ENCODE data around the gene CPNE8.
A peak's percentile ranks its signal among the peaks of the same experiment; 100 is the strongest.

CPNE8 gene

DNA sequence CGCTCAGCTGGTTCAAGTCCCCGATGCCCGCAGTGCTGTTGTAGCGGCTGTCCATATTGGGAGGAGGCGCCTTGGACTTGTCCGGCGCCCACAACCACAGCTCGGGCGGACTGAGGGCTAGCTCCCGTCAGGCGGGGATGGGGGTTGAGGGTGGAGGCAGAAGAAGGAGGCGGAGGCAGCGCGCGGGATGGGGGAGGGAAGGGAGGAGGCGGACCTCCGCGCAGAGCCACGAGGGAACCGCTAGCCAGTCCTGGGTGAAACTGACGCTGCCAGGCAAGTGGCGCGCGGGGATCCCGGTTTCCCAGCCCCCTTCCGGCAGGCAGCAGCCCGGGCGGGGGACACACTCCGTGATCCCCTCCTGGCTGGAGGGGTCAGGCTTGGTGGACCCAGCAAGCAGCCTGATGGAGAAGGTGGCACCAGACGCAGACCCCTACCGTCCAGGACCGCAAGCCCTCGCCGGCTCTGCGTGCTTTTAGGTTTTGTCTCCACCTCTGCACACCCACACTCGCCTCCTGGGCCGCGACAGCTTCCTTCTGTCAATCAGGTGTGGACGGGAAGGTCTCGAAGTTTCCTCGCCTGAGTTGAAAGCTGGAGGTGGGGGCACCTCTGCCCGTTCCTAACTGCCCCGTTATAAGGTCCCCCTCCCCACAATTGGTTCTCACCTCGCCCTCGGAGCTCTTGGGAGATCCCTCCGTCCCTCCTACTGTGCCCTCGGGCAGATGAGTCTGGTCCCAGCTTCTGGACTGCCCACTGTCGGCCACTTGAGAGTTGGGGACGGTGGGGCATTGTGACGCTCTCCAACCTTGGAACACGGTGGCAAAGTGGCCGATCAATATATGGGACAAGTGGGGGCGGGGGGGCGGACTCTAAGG, at the start of gene CPNE8:
Gene CPNE8 (minus strand): TSS at position 112 of the 872 bp plus-strand sequence. CDS start 57 bp downstream, at position 55.
- DNase-seq (ENCODE audit: low read depth) = peak; percentile 19

DNA sequence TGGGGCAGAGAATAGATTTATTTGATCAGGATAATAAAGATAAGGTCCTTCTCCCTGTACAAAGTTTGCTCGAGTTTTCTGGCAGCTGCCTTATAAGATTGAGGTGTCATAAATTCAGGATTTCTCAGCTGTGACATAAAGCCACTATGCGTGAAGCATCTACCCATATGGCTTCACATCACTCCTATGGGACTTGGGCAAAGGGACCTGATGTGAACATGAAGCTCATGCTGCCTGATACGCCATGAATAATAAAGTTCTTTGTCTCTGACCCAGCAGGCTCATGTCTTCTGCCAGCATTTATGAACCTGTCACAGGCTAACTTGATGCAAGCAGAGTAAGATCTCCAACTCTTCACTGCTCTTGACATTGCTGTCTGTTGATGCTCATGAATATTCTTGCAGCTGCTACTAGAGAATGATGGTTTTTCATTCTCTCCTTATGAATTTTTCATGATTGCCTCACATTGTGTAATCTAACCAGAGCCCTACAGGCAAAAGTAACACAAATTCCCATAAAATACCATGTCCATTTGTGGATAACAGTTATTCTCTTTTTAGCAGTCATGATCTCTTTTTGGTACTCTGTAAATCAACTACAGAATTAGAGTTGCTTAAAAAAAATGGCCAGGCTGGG, 49.0 kb upstream of the CPNE8 start:
- DNase-seq (ENCODE audit: low read depth) = no peak

DNA sequence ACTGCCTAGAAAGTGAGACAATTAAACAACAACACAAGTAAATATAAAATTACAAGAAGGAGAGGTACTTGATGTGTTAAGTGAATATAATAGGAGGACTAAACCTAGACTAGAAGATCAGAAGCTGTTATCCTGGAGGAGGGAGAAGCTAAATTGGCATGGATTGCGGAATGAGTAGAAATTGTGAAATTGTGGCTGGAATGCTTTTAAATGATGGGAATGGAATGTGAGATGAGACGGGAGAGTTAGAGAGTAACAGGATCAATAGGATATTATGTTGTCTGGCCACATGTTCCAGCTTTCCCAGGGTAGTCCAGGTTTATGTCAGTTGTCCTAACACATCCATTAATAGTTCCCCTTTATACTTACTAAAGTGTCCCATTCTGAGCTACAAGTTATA, 44.0 kb upstream of the CPNE8 start:
- DNase-seq (ENCODE audit: low read depth) = no peak

DNA sequence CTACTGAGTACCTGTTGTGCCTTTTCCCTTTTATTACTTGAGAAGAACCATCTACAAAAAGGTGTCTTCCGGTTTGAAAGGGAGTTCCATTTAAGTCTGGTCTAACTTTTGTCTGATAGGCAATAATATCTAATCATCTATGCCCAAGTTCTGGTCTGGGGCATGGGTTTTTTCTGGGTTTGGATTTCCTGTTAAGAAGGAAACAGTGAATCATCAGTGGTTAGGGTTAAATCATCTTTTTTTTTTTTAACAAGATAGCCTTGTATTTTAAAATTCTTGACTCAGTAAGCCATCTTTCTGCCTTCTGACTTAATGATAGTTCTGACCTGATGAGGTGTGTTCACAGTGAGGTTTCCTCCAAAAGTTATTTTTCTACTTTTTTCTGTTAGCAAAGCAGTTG, 29.3 kb upstream of the CPNE8 start:
- no peak for DNase-seq (ENCODE audit: low read depth)

DNA sequence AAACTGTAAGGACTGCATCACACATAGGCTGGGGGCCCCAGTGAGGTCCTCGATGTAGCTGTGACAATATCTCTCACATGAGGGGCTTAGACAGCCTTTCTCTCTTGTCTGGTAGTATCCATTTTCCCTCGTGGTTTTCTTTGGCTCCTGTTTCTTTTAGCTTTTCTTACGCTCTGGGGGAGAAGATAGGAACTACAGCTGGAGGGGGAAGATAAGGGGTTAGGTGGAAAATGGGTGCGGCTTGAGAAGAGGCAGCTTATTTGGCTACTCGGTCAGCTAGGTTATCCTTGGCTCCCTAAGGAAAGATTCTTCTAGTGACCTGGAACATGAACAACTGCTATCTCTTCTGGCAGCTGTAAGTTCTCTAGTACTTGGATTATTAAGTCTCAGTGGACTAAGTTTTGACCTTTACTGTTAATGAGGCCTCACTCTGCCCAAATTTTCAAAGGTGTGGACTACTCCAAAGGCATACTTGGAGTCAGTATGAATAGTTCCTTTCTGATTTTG, 28.7 kb upstream of the CPNE8 start:
- no peak for DNase-seq (ENCODE audit: low read depth)

DNA sequence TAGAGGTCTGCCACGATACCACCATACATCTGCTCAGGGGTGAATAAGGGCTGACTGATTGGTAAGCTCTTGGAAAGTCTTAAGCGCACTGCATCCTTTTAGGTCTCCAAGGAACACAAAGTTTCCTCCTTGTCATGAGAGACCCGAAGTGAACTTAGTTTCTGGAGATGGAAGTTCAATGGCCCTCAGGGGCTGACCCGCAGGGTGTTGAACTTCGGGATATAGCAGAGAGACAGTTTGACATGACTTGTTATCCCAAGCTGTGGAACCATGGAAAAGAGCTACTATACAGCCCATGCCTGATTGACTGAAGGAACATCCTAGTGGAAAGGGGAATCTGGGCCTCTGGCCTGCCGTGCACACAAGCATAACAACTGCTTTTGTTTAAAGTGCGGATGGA, 26.9 kb upstream of the CPNE8 start:
- DNase-seq (ENCODE audit: low read depth) = no peak

DNA sequence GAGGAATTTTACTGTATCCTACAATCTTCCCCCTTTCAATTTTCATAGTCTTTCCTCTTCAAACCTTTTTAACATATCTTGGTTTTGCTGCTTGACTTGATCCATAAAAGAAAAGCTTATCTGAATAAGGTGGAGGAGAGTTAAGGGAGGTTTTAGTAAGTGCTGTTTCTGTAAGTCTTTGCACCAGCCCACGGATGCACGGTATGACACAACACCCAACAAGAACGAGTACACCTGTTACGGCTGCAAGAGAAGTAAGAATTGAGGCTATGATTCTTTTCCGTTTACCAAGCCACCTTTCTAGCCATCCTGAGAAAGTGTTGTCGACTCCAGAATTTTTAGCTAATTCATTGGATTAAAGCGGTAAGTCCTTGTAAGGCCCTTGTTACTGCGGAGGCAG, 26.1 kb upstream of the CPNE8 start:
- no peak for DNase-seq (ENCODE audit: low read depth)

DNA sequence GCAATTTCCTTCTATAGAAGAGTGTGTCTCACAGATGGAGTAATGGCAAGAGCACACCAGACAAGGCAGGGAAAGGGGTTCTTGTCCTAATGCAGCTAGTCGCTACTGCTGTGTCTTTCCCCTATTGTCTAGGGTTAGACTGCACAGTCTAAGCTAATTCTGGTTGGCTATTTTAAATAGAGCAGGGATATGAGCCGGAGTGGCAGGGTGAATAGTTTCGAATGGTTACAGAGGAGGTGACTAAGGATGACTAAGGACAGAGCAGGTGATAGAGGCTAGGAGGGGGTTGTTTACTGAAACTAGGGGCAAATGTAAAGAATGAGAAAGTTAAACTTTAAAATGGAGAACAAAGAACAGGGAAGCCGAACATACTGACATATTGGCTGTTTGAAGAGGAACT, 25.6 kb upstream of the CPNE8 start:
- no peak for DNase-seq (ENCODE audit: low read depth)

DNA sequence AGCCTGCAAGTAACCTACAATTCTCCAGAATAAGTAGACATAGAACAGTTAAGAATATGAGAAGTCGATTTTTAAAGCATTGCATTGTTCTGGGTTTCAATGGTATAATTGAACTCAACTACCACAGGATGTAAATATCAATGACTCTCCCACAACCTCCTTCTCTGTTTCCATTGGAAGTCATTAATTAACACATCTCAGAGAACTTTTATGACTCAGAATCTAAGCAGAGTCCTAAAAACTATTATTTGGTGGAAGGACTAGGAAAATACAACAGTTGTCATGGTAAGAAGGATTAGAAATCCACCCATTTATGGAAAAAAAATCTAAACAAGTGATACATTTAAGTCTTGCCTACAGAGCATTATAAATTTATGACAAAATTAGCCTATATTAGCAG, 21.1 kb upstream of the CPNE8 start:
- no peak for DNase-seq (ENCODE audit: low read depth)

DNA sequence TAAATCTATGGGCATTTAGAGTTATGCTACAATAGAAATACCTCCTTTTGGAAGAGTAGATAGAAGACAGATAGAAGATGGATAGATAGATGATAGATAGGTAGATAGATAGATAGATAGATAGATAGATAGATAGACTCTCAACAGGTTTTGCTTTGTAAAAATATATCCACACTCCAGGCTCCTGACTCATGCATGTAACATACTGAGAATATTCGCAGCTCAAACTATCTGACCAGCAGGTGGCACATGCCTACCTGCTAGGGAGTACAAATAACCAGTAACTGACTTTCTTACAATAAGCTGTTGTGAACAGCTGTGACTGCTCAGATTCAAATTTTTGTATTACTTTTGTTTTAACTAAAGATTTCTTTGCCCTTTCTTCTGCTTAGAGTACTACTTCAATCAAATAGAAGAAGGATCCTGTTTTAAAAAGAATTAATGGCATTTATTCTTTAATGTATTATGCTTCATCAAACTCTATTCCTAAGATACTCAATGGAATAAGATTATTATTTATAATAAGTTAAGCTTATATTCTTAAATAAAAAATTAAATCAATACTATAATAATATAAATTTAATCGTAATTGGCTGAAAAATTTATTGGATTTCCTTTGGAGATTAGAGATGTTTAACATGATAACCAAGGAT, 15.8 kb upstream of the CPNE8 start:
- DNase-seq (ENCODE audit: low read depth) = no peak

DNA sequence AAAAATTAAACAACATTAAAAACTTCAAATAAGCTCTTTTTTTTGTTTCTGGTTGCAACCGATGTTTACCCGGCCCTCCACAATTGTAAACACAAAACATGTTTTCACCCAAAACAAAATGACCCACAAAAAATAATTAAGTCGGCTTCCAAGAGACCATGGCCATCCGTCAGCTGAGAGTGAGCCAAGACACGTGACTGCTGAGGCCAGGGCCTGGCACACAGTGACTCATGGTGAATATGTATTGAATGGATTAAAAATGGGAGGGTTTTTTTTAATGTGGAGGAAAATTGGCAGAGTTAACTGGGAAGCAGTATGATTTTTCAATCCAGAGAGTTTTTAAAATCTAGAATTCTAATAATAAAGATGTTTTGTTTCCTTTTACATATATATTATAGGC, 13.8 kb upstream of the CPNE8 start:
- DNase-seq (ENCODE audit: low read depth) = no peak

DNA sequence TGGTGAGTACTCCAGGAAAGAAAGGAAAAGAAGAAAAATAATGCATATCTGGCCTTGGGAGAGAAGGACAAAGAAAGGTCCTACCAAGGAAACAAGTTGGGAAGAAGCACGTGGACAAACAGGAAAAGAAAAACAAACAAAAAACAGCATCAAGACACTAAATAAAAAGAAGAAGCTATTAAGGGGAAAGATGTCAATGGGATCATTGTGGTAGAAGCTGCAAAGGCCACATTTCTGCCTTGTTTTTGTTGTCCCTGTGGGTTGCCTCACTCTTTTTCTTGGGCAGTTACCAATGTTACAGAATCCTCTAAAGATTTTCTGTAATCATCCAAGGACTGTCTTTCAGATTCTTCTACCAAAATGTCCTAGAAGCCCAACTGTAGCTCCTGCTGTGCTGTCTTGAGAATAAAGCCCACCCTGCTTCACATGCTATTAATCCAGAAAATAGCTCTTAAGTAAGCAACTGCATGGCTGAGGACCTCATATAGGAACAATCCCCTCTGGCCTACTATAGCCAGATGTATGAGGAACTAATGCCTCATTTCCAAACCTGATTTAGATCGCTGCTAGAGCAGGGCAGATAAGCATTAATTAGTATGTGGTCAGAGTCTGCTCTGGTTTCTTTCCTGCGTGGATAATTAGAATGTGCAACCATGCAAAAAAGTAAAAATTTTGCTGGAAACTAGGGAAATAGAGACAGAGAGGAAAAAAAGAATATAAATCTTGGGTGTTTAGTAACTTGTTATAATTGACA, 10.2 kb upstream of the CPNE8 start:
- DNase-seq (ENCODE audit: low read depth) = no peak

DNA sequence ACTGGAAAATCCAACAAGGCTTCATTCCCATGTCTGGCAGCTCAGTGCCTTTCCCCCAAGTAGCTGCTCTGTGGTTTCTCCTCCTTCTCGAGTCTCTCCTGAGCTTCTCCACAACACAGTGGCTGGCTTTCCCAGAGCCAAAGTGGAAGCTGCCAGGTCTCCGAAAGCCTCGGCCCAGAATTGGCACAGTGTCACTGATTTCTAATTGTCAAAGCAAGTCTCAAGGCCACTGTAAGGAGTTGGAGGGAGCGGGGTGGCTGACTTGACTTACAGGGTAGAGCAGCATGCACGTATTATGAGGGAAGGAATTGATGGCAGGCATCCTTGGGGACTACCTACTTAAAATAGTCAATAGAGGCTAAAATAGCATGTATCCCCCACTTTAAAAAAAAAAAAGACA, 6.7 kb upstream of the CPNE8 start:
- no peak for DNase-seq (ENCODE audit: low read depth)

DNA sequence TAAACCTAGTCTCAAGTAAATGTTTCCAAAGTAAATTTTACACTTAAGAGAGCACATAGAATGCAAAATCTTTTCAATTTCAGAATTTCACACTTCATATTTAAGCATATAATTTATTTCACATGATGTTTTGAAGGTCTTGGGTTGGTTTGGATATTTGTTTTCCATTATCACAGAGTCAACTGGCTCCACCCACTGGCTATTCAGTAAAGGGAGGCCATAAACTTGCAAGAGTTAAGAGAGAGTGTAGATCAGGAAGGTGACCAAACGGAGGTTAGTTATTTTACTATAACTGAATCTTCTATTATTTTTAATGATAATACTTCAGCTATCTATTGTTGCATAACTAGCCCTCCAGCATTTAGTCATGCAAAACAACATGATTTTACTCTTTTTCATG, 6.2 kb upstream of the CPNE8 start:
- no peak for DNase-seq (ENCODE audit: low read depth)

DNA sequence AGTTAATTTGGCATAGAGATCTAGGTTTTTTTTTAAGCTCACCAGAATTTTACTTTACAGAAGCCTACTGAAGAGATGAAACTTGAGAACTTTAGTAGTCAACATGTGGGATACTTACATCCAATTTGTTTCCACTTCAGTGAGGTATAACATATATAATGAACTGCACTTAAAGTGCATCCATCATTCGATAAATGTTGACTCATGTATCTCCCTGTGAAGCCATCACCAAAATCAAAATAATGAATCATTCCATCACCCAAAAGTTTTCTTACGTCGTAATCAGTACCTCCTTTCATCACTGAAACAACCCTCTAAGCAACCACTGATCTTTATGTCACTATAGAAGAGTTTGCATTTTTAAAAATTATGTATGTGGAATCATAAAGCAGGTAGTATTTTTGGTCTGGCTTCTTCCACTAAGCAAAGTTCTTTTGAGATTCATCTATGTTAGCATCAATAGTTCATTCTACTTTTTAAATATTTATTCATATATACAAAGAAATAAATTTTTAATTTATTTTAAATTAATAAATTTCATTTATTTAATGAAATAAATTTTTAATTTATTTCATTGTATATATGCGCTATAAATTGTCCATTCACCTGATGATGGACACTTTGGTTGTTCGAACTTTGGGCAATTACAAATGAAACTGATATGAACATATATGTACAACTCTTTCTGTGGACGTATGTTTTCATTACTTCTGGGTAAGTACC, 2.0 kb upstream of the CPNE8 start:
- no peak for DNase-seq (ENCODE audit: low read depth)

DNA sequence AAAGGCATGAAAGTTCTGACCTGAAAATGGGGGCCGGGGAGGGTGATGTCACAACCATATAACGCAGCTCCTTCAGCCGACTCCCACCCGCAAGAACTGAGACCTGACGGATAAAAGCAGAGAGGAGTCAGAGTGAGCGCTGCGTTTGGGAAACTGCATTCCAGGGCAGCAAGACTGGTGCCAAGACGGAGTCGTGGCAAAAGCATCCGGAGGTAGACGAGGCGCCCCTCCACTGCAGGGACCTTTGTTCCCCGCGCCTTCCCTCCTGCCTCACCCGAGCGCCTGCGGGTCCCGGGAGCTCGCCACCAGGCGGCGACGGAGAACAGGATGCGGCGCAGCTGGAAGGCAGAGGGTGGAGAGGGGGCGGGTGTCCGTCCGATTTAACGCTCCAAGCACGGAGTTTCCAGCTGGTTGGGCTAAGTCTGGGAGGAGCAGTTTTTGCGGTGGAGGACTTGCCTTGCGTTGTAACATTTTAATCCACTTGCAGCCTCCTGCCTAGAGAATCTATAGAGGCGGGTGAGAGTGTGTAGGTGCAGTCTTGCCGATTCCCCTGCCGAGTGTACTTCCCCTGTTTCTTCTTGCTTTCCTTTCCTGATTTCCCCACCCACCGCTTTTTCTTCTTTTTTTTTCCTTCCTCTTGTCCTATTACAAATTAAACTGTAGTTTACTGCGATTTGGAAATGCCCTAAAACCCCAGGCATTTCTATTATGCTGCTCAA, 1.2 kb upstream of the CPNE8 start:
- peak; percentile 42 for DNase-seq (ENCODE audit: low read depth)

DNA sequence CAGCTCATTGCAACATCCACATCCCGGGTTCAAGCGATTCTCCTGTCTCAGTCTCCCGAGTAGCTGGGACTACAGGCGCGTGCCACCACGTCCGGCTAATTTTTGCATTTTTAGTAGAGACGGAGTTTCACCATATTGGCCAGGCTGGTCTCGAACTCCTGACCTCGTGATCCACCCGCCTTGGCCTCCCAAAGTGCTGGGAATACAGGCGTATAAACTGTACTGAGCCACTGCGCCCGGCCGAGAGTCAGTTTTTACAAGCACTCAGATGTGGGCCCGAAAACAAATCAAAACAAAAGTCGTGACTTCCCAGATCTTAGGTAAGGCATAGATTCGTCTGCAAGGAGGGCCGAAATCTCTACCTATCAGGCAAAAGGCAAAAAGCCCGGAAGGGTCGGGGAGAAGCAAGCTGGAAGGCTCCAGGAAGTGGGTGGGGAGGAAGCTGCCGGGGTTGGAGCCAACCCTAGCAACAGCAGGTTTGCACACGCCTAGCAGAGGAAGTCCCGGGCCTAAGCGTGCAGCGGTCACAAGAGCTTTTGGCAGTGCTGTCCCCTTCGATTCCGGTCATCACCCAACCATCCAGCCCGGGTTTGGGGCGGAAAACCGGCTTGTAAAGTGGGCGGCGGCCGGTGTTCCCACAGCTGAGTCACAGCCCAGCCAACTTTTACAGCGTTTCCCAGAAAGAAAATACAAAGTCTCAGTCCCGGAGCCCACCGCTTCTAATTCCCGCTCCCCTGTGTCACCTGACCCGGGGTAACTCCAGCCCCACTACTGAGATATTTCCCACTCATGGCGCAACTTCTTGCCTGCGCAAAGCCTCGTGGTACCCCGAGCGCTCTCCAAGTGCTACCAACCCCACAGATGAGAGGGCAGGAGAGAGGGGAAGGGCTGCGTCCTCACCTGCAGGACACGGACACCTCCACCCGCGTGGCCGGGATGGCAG, 583 bp downstream of the CPNE8 start:
- DNase-seq (ENCODE audit: low read depth) = peak; percentile 19

DNA sequence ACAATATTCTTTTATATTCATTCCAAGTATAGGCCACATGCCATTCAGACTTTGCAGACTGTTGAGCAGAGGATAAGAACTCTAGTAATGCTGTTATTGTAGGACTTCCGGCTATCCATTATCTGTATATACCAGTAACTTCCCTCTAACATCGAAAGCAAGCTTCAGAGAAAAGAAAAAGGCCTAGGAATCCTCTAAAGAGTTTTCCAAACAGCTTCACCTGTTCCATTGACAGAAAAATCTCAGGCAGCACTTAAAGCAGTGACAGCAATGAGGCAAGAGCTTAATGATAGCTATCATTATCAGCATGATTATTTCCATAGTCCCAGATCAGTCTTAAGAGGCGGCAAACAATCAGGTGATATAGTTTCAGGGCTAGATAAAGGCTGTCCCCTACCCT, 1.8 kb downstream of the CPNE8 start:
- DNase-seq (ENCODE audit: low read depth) = no peak

DNA sequence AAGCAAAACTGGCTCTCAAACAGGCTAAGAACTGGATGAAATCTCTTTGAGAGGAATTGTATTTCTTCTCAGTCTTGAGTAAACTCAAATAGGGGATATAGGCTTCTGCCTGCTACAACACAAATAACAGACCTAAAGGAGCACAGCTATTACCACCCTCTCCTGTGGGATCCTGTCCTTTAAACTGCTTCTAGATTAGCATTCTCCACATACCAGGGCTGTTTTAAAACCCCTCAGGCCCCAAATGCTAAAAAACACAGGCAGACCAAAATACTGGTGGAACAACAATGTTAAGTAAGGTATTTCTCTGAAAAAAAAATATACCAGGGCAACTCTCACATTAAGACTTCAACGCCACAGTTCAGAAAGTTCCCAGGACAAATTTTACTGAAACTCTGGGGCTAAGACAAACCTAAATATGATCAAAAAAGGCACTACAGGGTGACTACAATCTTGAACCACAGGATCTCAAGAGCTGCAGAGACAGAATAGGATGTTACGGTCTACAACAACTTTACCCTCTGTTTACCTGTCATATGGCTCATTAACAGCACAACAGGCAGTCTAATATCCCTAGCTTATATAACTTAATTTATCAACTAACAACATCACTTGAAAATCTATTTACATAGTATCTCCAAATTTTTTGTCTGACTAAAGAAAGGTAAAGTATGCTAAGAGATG, 7.2 kb downstream of the CPNE8 start:
- no peak for DNase-seq (ENCODE audit: low read depth)
